Panc1 (cell line): ENCODE data around the gene MEGF8. TPM values are rescaled to one million over a fixed set of nuclear protein-coding genes. Genes with fewer than 3 reads are reported as not detected.

ENCODE experiments used
- ATAC-seq: fragments of 200-7000 bp; cut with Tn5 transposase; 2 replicates; pipeline ENCODE4 v1.9.1; 2020; ENCODE audit warnings: mild to moderate bottlenecking, moderate library complexity
- BruUV-seq: library from RNA; stranded (reverse); fragments of 400-500 nt; replicated peaks from 2 replicates; lab custom pipeline; 2021; lab: Mats Ljungman, UMichigan
- CTCF ChIA-PET: fragments of 300-600 bp; sonication (Branson Sonifier 250); formaldehyde crosslinking; loops from one replicate; lab custom pipeline; 2022; ENCODE audit warnings: antibody characterized with exemption; lab: Charles Lee
- POLR2A ChIA-PET: fragments of 300-600 bp; sonication (Branson Sonifier 250); formaldehyde crosslinking; loops from one replicate; lab custom pipeline; 2022; ENCODE audit warnings: antibody characterized with exemption; lab: Charles Lee
- DNase-seq: peaks from one replicate; pipeline ENCODE4 v3.0.0-alpha.2; 2010; ENCODE audit warnings: low read depth, low spot score
- H3K27ac ChIP-seq: 2 replicates; pipeline ENCODE4 v1.5.1; 2011; ENCODE audit warnings: mild to moderate bottlenecking, low read length, inconsistent platforms
- H3K27me3 ChIP-seq: fragments of 200-500 bp; sonication (Bioruptor generic); 2 replicates; pipeline ENCODE4 v1.6.0; 2014; ENCODE audit warnings: low read length, inconsistent platforms; ENCODE audit not compliant: control insufficient read depth, insufficient read depth
- H3K36me3 ChIP-seq: fragments of 200-500 bp; sonication (Bioruptor generic); 2 replicates; pipeline ENCODE4 v1.5.1; 2014; ENCODE audit warnings: inconsistent platforms, mild to moderate bottlenecking, low read length, moderate library complexity; ENCODE audit not compliant: control insufficient read depth, insufficient read depth
- H3K4me1 ChIP-seq: 2 replicates; pipeline ENCODE4 v1.5.1; 2011; ENCODE audit warnings: inconsistent platforms, mild to moderate bottlenecking, low read length, moderate library complexity; ENCODE audit not compliant: control insufficient read depth, insufficient read depth
- H3K4me3 ChIP-seq, 2 experiments: 2 replicates each; pipeline ENCODE4 v1.5.1; 2011 to 2012; ENCODE audit warnings: low read depth in 2 of 2, low read length in 2 of 2, mild to moderate bottlenecking in 2 of 2, inconsistent platforms in 1 of 2, moderate library complexity in 1 of 2
- H3K9me3 ChIP-seq: fragments of 200-500 bp; sonication (Bioruptor generic); 2 replicates; pipeline ENCODE4 v1.5.1; 2014; ENCODE audit warnings: low read depth, mild to moderate bottlenecking, inconsistent platforms, low read length, moderate library complexity; ENCODE audit not compliant: control insufficient read depth, insufficient read depth
- CTCF ChIP-seq: fragments of 450-650 bp; IDR thresholded peaks from 2 replicates; pipeline ENCODE4 v1.5.1; 2017; ENCODE audit warnings: mild to moderate bottlenecking
- POLR2AphosphoS5 ChIP-seq: IDR thresholded peaks from 2 replicates; pipeline ENCODE4 v1.6.1; 2012; ENCODE audit warnings: mild to moderate bottlenecking, low read depth, low read length, moderate library complexity
- REST ChIP-seq, 2 experiments: IDR thresholded peaks; 2 replicates each; pipeline ENCODE4 v1.6.1; 2011 to 2012; ENCODE audit warnings: low read depth in 2 of 2, control low read depth in 1 of 2, low read length in 1 of 2, mild to moderate bottlenecking in 1 of 2, moderate library complexity in 1 of 2; ENCODE audit not compliant: insufficient read depth in 1 of 2
- SIN3A ChIP-seq: IDR thresholded peaks from 2 replicates; pipeline ENCODE4 v1.6.1; 2012; ENCODE audit warnings: low read depth, mild to moderate bottlenecking, low read length, moderate library complexity, borderline replicate concordance; ENCODE audit not compliant: insufficient read depth
- TCF7L2 ChIP-seq: IDR thresholded peaks from 2 replicates; pipeline ENCODE4 v1.6.1; 2011; ENCODE audit warnings: mild to moderate bottlenecking, low read depth, low read length, inconsistent platforms
- in situ Hi-C: cut with HindIII; loops from 2 replicates; pipeline ENCODE4 v1.10.0; 2016; ENCODE audit warnings: low sequenced_read_pairs, low pct_unique_long_range_greater_than_20kb
- intact Hi-C: fragments of 100-400 bp; cut with micrococcal nuclease; formaldehyde crosslinking; loops from one replicate; pipeline ENCODE4 v1.10.0; 2022; ENCODE audit not compliant: unreplicated experiment
- total RNA-seq: library from RNA; stranded (reverse); gene quantifications from one replicate; pipeline ENCODE4 v1.2.1, GENCODE V29; 2021; ENCODE audit not compliant: unreplicated experiment

The MEGF8 gene
- total RNA-seq, 1 experiment from 2014 or later = 14.2 TPM

DNA sequence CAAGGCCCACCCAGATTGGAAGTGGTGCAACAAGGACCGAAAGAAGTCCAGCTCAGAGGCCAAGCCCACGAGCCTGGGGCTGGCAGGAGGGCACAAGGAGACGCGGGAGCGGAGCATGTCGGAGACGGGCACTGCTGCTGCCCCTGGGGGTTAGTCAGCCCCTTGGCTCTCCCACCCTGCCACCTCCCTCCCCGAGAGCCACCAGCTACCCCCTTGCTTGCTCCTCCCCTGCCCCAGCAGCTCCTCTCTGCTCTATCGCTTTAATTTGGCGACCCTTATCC, 37.7 kb upstream of the MEGF8 start:
- ChIA-PET POLR2A (no interaction called here), CTCF (no interaction called here)
- no TSS peak for BruUV-seq
- in situ Hi-C loops (no loop called here), intact Hi-C loops (no loop called here)
- Histone ChIP-seq H3K36me3 (no peaks in the 10 kb centered on the region; the same call in 1 of the 2 replicates), H3K27me3 (no peaks in the 10 kb centered on the region), H3K4me3 (no peak overlapping the region), H3K27ac (no peak overlapping the region), H3K9me3 (no peaks in the 10 kb centered on the region), H3K4me1 (peaks cover 18% of the 10 kb centered on the region)
- TF ChIP-seq SIN3A (no peak), POLR2AphosphoS5 (no peak), CTCF (no peak), REST (IDR thresholded peaks at IDR 0.05; ENCODE audit: insufficient read depth in 1 of 2, low read depth in 2 of 2, low read length in 1 of 2) (no peak), TCF7L2 (no peak)
- no peak for ATAC-seq
- DNase-seq = no peak

- BruUV-seq = no TSS peak
- no peak for TF ChIP-seq POLR2AphosphoS5
- TF ChIP-seq REST (IDR thresholded peaks at IDR 0.05; ENCODE audit: insufficient read depth in 1 of 2, low read depth in 2 of 2, low read length in 1 of 2) = no peak
- TF ChIP-seq SIN3A = no peak
- TF ChIP-seq CTCF = no peak
- no peak for TF ChIP-seq TCF7L2
- peaks cover 15% of the 10 kb centered on the region for H3K4me1 ChIP-seq
- intact Hi-C loops (no loop called here), in situ Hi-C loops (no loop called here)
- no peaks in the 10 kb centered on the region; the same call in 1 of the 2 replicates for H3K36me3 ChIP-seq
- no peak overlapping the region for H3K27ac ChIP-seq
- ChIA-PET POLR2A (no interaction called here), CTCF (interaction anchor here (0.7 kb wide), 2 partner anchors 32 to 174 kb away, joined by 3 to 6 read pairs; no protein-coding TSS in a partner anchor)
- ATAC-seq = no peak
- no peak overlapping the region for H3K4me3 ChIP-seq
- H3K9me3 ChIP-seq = no peaks in the 10 kb centered on the region
- no peak for DNase-seq
- H3K27me3 ChIP-seq = no peaks in the 10 kb centered on the region
Measured at GRCh38 chr19:42288387-42288786, 37.0 kb upstream of the MEGF8 start.
